ENCODE results near the gene PLOD3. TPM values are rescaled to one million over a fixed set of nuclear protein-coding genes. Genes with fewer than 3 reads are reported as not detected.
A peak's percentile ranks its signal among the peaks of the same experiment; 100 is the strongest.

The PLOD3 gene
- total RNA-seq, 1 experiment from 2014 or later = 71.3 TPM

- Histone ChIP-seq H3K27me3 (replicated peaks) (no peaks in the 10 kb centered on the region), H3K4me3 (no peak overlapping the region), H3K36me3 (peaks cover 13% of the 10 kb centered on the region), H3K27ac (no peak overlapping the region), H3K4me1 (replicated peaks) (no peaks in the 10 kb centered on the region), H3K9me3 (replicated peaks) (no peaks in the 10 kb centered on the region)
- DNase-seq (ENCODE audit: low read depth in 1 of 2, low spot score in 2 of 2) = no peak
Measured at GRCh38 chr7:101234636-101235035, 17.3 kb upstream of the PLOD3 start.

DNA sequence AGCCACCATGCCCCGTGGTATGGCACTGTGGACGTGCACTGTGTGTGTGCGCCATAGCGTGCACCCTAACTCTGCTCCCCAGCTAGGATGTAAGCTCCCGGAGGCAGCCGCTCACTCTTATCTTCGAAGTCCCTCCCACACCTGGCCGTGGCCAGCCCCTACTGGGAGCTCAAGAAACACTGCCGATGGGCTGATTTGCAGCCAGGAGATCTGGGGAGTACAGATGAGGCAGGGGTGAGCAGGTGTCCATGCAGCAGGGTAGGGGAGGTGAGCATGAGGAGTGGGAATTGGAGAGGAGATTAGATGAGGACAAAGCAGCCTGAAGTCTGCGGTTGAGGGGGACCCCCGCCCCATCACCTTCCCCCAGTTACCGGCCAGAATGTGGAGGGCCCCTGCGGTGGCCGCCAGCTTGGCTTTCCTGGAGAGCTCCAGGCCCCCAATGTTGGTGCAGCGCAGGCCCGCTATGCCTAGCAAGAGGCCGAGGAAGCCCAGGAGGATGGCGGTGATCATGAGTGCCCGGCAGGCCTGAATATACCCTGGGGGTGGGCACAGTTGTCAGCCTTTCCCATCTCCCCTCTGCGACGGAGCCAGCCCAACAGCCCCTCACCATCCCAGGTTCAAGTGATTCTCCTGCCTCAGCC, 16.6 kb upstream of the PLOD3 start:
- Histone ChIP-seq H3K4me1 (replicated peaks) (no peaks in the 10 kb centered on the region), H3K36me3 (peaks cover 8% of the 10 kb centered on the region), H3K27me3 (replicated peaks) (no peaks in the 10 kb centered on the region), H3K9me3 (replicated peaks) (no peaks in the 10 kb centered on the region), H3K4me3 (no peak overlapping the region), H3K27ac (no peak overlapping the region)
- no peak for DNase-seq (ENCODE audit: low read depth in 1 of 2, low spot score in 2 of 2)

GRCh38 chr7:101232141-101232850, 14.9 kb upstream of the PLOD3 start:
- Histone ChIP-seq H3K36me3 (peaks cover 4% of the 10 kb centered on the region), H3K9me3 (replicated peaks) (no peaks in the 10 kb centered on the region), H3K27me3 (replicated peaks) (no peaks in the 10 kb centered on the region), H3K4me3 (no peak overlapping the region), H3K27ac (no peak overlapping the region), H3K4me1 (replicated peaks) (no peaks in the 10 kb centered on the region)
- DNase-seq (ENCODE audit: low read depth in 1 of 2, low spot score in 2 of 2) = no peak

- Histone ChIP-seq H3K4me3 (no peak overlapping the region), H3K9me3 (replicated peaks) (no peaks in the 10 kb centered on the region), H3K27ac (no peak overlapping the region), H3K4me1 (replicated peaks) (no peaks in the 10 kb centered on the region), H3K27me3 (replicated peaks) (no peaks in the 10 kb centered on the region), H3K36me3 (peaks cover 6% of the 10 kb centered on the region; the same call in 1 of the 2 replicates)
- DNase-seq (ENCODE audit: low read depth in 1 of 2, low spot score in 2 of 2) = no peak
Measured at GRCh38 chr7:101231644-101232043, 14.3 kb upstream of the PLOD3 start.

- H3K27me3 ChIP-seq (replicated peaks) = no peaks in the 10 kb centered on the region
- no peak overlapping the region for H3K27ac ChIP-seq
- H3K4me1 ChIP-seq (replicated peaks) = no peaks in the 10 kb centered on the region
- H3K4me3 ChIP-seq = no peak overlapping the region
- H3K36me3 ChIP-seq = peaks cover 32% of the 10 kb centered on the region
- no peak for DNase-seq (ENCODE audit: low read depth in 1 of 2, low spot score in 2 of 2)
- H3K9me3 ChIP-seq (replicated peaks) = no peaks in the 10 kb centered on the region
Measured at GRCh38 chr7:101226721-101227120, 9.3 kb upstream of the PLOD3 start.

- peaks cover 32% of the 10 kb centered on the region for H3K36me3 ChIP-seq
- H3K4me1 ChIP-seq (replicated peaks) = no peaks in the 10 kb centered on the region
- H3K27ac ChIP-seq = no peak overlapping the region
- no peak for DNase-seq (ENCODE audit: low read depth in 1 of 2, low spot score in 2 of 2)
- no peaks in the 10 kb centered on the region for H3K27me3 ChIP-seq (replicated peaks)
- H3K4me3 ChIP-seq = no peak overlapping the region
- no peaks in the 10 kb centered on the region for H3K9me3 ChIP-seq (replicated peaks)
Measured at GRCh38 chr7:101225650-101226049, 8.3 kb upstream of the PLOD3 start.

- Histone ChIP-seq H3K36me3 (peaks cover 32% of the 10 kb centered on the region), H3K4me3 (no peak overlapping the region), H3K4me1 (replicated peaks) (no peaks in the 10 kb centered on the region), H3K27me3 (replicated peaks) (no peaks in the 10 kb centered on the region), H3K27ac (no peak overlapping the region), H3K9me3 (replicated peaks) (no peaks in the 10 kb centered on the region)
- no peak for DNase-seq (ENCODE audit: low read depth in 1 of 2, low spot score in 2 of 2)
Measured at GRCh38 chr7:101223528-101223927, 6.1 kb upstream of the PLOD3 start.

DNA sequence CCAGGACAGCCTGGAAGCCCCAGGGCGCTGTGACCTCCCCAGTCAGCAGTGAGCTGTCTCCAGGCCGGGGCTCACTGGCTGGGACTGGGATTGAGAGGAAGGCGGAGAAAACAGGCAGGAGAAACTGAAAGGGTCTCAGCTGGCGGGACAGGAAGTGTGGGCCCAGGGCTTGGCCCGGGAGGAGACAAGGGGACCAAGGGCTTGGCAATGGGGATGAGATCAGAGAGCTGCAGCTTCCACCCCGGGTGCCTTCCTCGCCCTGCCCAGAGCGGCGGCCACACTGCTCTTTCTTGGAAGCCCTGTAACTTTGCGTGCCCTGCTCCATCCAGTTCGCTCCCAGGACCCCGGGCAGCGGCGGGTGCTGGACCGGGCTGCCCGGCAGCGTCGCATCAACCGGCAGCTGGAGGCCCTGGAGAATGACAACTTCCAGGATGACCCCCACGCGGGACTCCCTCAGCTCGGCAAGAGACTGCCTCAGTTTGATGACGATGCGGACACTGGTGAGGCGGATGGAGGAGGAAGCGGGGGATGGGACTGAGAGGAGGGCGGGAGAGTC, 5.0 kb upstream of the PLOD3 start:
- Histone ChIP-seq H3K9me3 (replicated peaks) (no peaks in the 10 kb centered on the region), H3K27me3 (replicated peaks) (no peaks in the 10 kb centered on the region), H3K4me3 (no peak overlapping the region), H3K36me3 (peaks cover 29% of the 10 kb centered on the region), H3K4me1 (replicated peaks) (no peaks in the 10 kb centered on the region), H3K27ac (no peak overlapping the region)
- no peak for DNase-seq (ENCODE audit: low read depth in 1 of 2, low spot score in 2 of 2)

GRCh38 chr7:101220295-101220694, 2.9 kb upstream of the PLOD3 start:
- H3K4me1 ChIP-seq (replicated peaks) = peaks cover 11% of the 10 kb centered on the region

DNA sequence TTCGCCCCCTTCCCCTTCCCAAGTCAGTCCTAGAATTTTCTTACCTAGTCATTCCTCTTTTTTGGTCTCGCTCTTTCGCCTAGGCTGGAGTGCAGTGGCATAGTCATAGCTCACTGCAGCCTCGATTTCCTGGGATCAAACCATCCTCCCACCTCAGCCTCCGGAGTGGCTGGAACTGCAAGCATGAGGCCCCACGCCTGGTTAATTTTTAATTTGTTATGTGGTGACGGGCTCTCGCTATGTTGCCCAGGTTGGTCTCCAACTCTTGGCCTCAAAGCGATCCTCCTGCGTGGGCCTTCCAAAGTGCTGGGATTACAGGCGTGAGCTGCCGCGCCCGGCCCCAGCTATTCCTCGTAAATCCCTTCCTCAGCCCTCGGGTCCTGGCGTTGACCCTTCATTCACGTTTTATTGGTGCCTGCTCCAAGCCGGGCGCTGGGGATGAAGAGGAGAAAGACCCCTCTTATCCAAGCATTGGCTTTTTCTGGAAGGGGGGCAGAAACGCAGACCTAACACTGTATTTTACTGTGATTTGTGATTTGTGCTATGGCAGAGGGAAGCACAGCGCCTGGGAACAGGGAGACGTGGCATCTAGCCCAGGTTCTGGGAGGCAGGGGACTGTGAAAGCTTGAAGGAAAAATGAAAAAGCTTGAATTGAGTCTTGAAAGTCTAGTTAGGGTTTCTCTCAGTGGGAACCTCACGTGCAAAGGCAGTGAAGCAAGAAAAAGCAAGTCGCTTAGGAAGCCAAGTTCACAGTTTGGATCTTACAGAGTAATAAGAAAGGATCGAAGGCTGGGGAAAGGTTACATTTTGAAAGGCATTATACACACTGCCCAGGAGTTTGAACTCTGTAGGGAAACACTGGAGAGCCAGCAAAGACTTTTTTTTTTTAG, 1.1 kb upstream of the PLOD3 start:
- H3K4me3 ChIP-seq = peak overlapping the region; percentile 65
- H3K36me3 ChIP-seq = peaks cover 36% of the 10 kb centered on the region
- peak in 1 of 2 experiments; percentile 6 for DNase-seq (ENCODE audit: low read depth in 1 of 2, low spot score in 2 of 2)
- no peaks in the 10 kb centered on the region for H3K9me3 ChIP-seq (replicated peaks)
- peak overlapping the region; percentile 81 for H3K27ac ChIP-seq
- H3K4me1 ChIP-seq (replicated peaks) = peaks cover 11% of the 10 kb centered on the region
- H3K27me3 ChIP-seq (replicated peaks) = no peaks in the 10 kb centered on the region

More at GRCh38 chr7:101220295-101220694, 2.9 kb upstream of the PLOD3 start:
- Histone ChIP-seq H3K4me3 (no peak overlapping the region), H3K9me3 (replicated peaks) (no peaks in the 10 kb centered on the region), H3K36me3 (peaks cover 31% of the 10 kb centered on the region), H3K27ac (no peak overlapping the region), H3K27me3 (replicated peaks) (no peaks in the 10 kb centered on the region)
- no peak for DNase-seq (ENCODE audit: low read depth in 1 of 2, low spot score in 2 of 2)

DNA sequence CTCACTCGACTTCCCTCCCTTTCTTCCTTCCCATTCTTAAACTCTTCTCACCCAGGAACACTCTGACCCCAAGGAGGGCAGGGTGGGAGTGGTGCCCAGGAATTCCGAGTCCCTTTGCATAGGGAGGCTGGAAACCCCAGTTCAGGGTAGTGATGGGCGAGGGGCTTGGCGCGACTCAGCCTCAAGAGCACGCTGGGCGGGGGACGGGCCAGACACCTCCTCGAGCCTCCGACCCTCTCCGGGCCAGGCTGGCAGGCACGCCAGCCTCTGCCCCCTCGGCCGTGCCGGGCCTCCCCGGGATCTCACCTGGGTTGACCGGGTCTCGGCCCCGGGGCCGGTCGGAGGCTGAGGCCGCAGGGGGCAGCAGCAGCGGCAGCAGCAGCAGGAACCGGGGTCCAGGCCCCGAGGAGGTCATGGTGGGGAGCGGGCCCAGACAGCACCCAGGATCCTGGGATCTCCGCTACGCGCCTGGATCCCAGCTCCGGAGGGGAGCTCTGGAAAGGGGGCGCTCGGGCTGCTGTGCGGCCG, 457 bp downstream of the PLOD3 start:
- DNase-seq (ENCODE audit: low read depth in 1 of 2, low spot score in 2 of 2) = peak in 1 of 2 experiments; percentile 58
- Histone ChIP-seq H3K4me1 (replicated peaks) (peaks cover 11% of the 10 kb centered on the region), H3K27me3 (replicated peaks) (no peaks in the 10 kb centered on the region), H3K27ac (peak overlapping the region; percentile 81), H3K9me3 (replicated peaks) (no peaks in the 10 kb centered on the region), H3K36me3 (peaks cover 33% of the 10 kb centered on the region), H3K4me3 (peak overlapping the region; percentile 65)

DNA sequence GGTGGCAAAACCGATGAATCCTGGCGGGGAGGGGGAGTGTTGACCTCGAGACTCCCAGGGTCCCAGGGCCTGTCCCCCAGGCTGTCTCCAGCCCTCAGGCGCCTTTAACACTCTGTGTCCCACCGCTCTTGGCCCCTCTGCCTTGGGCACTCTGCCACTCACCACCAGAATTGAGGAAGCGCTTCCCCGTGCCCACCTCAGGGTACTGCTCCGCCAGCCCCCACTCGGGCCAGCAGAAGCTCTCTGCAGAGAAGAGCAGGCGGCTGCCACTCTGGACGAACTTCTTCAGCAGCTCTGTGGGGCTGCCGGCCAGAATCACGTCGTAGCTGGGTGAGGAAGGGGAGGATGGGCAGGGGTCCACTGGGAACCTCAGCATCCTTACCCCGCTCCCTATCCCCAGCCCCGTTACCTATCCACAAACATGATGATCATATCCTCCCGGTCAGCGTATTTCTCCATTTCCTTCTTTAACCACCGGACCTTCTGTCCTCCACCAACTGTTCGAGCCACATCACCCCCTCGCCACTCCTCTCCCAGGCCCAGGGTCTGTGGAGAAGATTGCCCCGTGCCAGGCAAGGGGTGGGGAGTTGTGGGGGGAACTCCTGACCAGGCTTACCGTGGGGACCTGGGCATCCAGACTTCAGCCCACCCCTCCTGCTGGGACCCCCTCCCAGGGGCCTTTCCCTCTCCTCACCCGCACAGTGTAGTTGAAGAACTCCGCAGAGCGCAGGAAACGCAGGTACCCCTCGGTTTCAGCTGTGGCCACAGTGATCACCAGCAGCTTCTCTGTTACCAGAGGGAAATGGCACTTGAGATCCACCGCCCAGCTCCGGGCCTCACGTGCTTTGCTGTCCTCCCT, 1.2 kb downstream of the PLOD3 start:
- no peaks in the 10 kb centered on the region for H3K27me3 ChIP-seq (replicated peaks)
- H3K9me3 ChIP-seq (replicated peaks) = no peaks in the 10 kb centered on the region
- DNase-seq (ENCODE audit: low read depth in 1 of 2, low spot score in 2 of 2) = no peak
- peak overlapping the region; percentile 81; the same call in 1 of the 2 replicates for H3K27ac ChIP-seq
- peak overlapping the region; percentile 65 for H3K4me3 ChIP-seq
- peaks cover 11% of the 10 kb centered on the region for H3K4me1 ChIP-seq (replicated peaks)
- peaks cover 40% of the 10 kb centered on the region for H3K36me3 ChIP-seq

DNA sequence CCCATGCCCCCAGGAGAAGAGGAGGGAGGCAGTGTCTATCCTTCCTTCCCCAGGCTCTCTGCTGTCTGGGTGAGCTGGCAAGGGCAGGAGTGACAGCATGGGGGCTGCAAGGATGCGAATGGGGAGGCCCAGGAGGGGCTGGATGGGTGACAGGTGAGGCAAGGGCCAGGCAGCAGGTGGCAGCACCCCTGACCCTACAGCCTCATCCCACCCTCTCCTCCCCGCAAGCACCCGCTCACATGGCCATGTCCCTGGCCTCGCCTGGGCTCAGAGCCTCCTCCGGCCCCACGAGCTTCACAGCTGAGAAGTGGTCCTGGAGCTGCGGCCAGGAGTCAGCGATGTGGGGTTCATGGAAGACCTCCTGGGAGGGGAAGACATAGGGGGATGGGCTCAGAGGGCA, 5.4 kb downstream of the PLOD3 start:
- no peaks in the 10 kb centered on the region for H3K9me3 ChIP-seq (replicated peaks)
- no peak overlapping the region for H3K27ac ChIP-seq
- no peak for DNase-seq (ENCODE audit: low read depth in 1 of 2, low spot score in 2 of 2)
- H3K27me3 ChIP-seq (replicated peaks) = no peaks in the 10 kb centered on the region
- H3K36me3 ChIP-seq = peaks cover 62% of the 10 kb centered on the region
- no peak overlapping the region for H3K4me3 ChIP-seq
- H3K4me1 ChIP-seq (replicated peaks) = peaks cover 11% of the 10 kb centered on the region

All from SJSA1 (cell line).